HG03175 (cell line): ENCODE results near the gene TNFRSF13B.
"Not testable (repeated sequence)": the region's sequence is repeated elsewhere in the genome, so short reads cannot be mapped to it uniquely, and the experiment has no call there.

ENCODE experiments used
- ATAC-seq: cut with Tn5 transposase; IDR thresholded peaks from one replicate; pipeline ENCODE4 v1.9.1; 2021; ENCODE audit warnings: mild to moderate bottlenecking, moderate library complexity; ENCODE audit not compliant: unreplicated experiment

TNFRSF13B gene

GRCh38 chr17:16913463-16913862, 58.5 kb downstream of the TNFRSF13B start:
- no peak for ATAC-seq

GRCh38 chr17:16912021-16912962, 59.6 kb downstream of the TNFRSF13B start:
- ATAC-seq: no peak

- no peak for ATAC-seq
Observed at GRCh38 chr17:16911141-16911937, 60.6 kb downstream of the TNFRSF13B start.

GRCh38 chr17:16910341-16910740, 61.6 kb downstream of the TNFRSF13B start:
- ATAC-seq: no peak

- ATAC-seq: no peak
Observed at GRCh38 chr17:16909472-16910246, 62.3 kb downstream of the TNFRSF13B start.

- no peak for ATAC-seq
Observed at GRCh38 chr17:16908273-16908672, 63.6 kb downstream of the TNFRSF13B start.

- no peak for ATAC-seq
Observed at GRCh38 chr17:16906680-16907079, 65.2 kb downstream of the TNFRSF13B start.

GRCh38 chr17:16905593-16906191, 66.2 kb downstream of the TNFRSF13B start:
- no peak for ATAC-seq

GRCh38 chr17:16903070-16903469, 68.8 kb downstream of the TNFRSF13B start:
- ATAC-seq: not testable (repeated sequence)

- no peak for ATAC-seq
Observed at GRCh38 chr17:16900288-16900882, 71.5 kb downstream of the TNFRSF13B start.

GRCh38 chr17:16897211-16897896, 74.6 kb downstream of the TNFRSF13B start:
- not testable (repeated sequence) for ATAC-seq

GRCh38 chr17:16896235-16896634, 75.7 kb downstream of the TNFRSF13B start:
- ATAC-seq: not testable (repeated sequence)

- not testable (repeated sequence) for ATAC-seq
Observed at GRCh38 chr17:16893527-16893926, 78.4 kb downstream of the TNFRSF13B start.

GRCh38 chr17:16892876-16893454, 79.0 kb downstream of the TNFRSF13B start:
- ATAC-seq: not testable (repeated sequence)

GRCh38 chr17:16889088-16889465, 82.8 kb downstream of the TNFRSF13B start:
- no peak for ATAC-seq
